HEK293 (cell line): Measurements from ENCODE around the gene ACOT2.
"Not testable (repeated sequence)": the region's sequence is repeated elsewhere in the genome, so short reads cannot be mapped to it uniquely, and the experiment has no call there.

ENCODE experiments used
- CTCF ChIA-PET: fragments of 350-600 bp; formaldehyde crosslinking; extraction: SDS; loops from one replicate; lab custom pipeline; 2021; ENCODE audit warnings: antibody characterized with exemption; lab: Yijun Ruan, JAX
- POLR2A ChIA-PET: fragments of 300-600 bp; formaldehyde crosslinking; extraction: SDS; loops from one replicate; lab custom pipeline; 2020; ENCODE audit warnings: antibody characterized with exemption, inconsistent platforms; lab: Yijun Ruan, JAX
- H3K27ac ChIP-seq: fragments of 200-500 bp; sonication (Bioruptor generic); 2 replicates; pipeline ENCODE4 v1.5.1; 2014; ENCODE audit warnings: low read depth, low read length, control low read depth, inconsistent platforms; ENCODE audit errors: extremely low read depth
- H3K36me3 ChIP-seq, 2 experiments: fragments of 200-500 bp in 1 of 2; sonication (Bioruptor generic) in 1 of 2; 1 replicate in 1 of 2; 2 replicates in 1 of 2; pipeline ENCODE4 v1.5.1; 2014 to 2017; ENCODE audit warnings: inconsistent platforms in 2 of 2, low read length in 2 of 2; ENCODE audit not compliant: control insufficient read depth in 2 of 2, insufficient read depth in 1 of 2
- H3K4me1 ChIP-seq: fragments of 200-500 bp; sonication (Bioruptor generic); 2 replicates; pipeline ENCODE4 v1.5.1; 2014; ENCODE audit warnings: mild to moderate bottlenecking, low read length, inconsistent platforms; ENCODE audit not compliant: control insufficient read depth, insufficient read depth
- H3K4me3 ChIP-seq: 2 replicates; pipeline ENCODE4 v1.5.1; 2011; ENCODE audit warnings: low read depth, mild to moderate bottlenecking, control low read depth, low read length, moderate library complexity
- H3K9me3 ChIP-seq: fragments of 200-500 bp; sonication (Bioruptor generic); 2 replicates; pipeline ENCODE4 v1.5.1; 2014; ENCODE audit warnings: low read depth, low read length, inconsistent platforms; ENCODE audit not compliant: control insufficient read depth, insufficient read depth
- KLF1 ChIP-seq: fragments of 450-650 bp; formaldehyde crosslinking; IDR thresholded peaks from 2 replicates; pipeline ENCODE4 v1.5.1; 2016; ENCODE audit warnings: missing biosample characterization, missing genetic modification characterization
- MYNN ChIP-seq: fragments of 450-650 bp; formaldehyde crosslinking; IDR thresholded peaks from 2 replicates; pipeline ENCODE4 v1.5.1; 2016; ENCODE audit warnings: missing biosample characterization, missing genetic modification characterization, borderline replicate concordance
- PRDM4 ChIP-seq: fragments of 450-650 bp; formaldehyde crosslinking; IDR thresholded peaks from 2 replicates; pipeline ENCODE4 v1.5.1; 2017; ENCODE audit warnings: missing biosample characterization, missing genetic modification characterization
- SCRT1 ChIP-seq: fragments of 450-650 bp; formaldehyde crosslinking; IDR thresholded peaks from 2 replicates; pipeline ENCODE4 v1.5.1; 2016; ENCODE audit warnings: missing biosample characterization, missing genetic modification characterization, borderline replicate concordance
- SCRT2 ChIP-seq: fragments of 450-650 bp; formaldehyde crosslinking; IDR thresholded peaks from 2 replicates; pipeline ENCODE4 v1.5.1; 2016; ENCODE audit warnings: missing biosample characterization, missing genetic modification characterization
- ZEB2 ChIP-seq: fragments of 450-650 bp; formaldehyde crosslinking; IDR thresholded peaks from 2 replicates; pipeline ENCODE4 v1.5.1; 2016; ENCODE audit warnings: missing biosample characterization, missing genetic modification characterization
- ZNF121 ChIP-seq: fragments of 450-650 bp; formaldehyde crosslinking; IDR thresholded peaks from 2 replicates; pipeline ENCODE4 v1.5.1; 2016; ENCODE audit warnings: missing biosample characterization, missing genetic modification characterization
- ZNF23 ChIP-seq: fragments of 450-650 bp; formaldehyde crosslinking; IDR thresholded peaks from 2 replicates; pipeline ENCODE4 v1.5.1; 2016; ENCODE audit warnings: missing biosample characterization, missing genetic modification characterization, borderline replicate concordance
- ZNF311 ChIP-seq: fragments of 450-650 bp; formaldehyde crosslinking; IDR thresholded peaks from 2 replicates; pipeline ENCODE4 v1.5.1; 2017; ENCODE audit warnings: missing biosample characterization, missing genetic modification characterization, borderline replicate concordance
- ZNF473 ChIP-seq: fragments of 450-650 bp; formaldehyde crosslinking; IDR thresholded peaks from 2 replicates; pipeline ENCODE4 v1.5.1; 2017; ENCODE audit warnings: missing biosample characterization, missing genetic modification characterization
- ZNF529 ChIP-seq: fragments of 450-650 bp; formaldehyde crosslinking; IDR thresholded peaks from 2 replicates; pipeline ENCODE4 v1.5.1; 2017; ENCODE audit warnings: missing genetic modification characterization, missing biosample characterization; ENCODE audit not compliant: insufficient replicate concordance
- ZNF623 ChIP-seq: fragments of 450-650 bp; formaldehyde crosslinking; IDR thresholded peaks from 2 replicates; pipeline ENCODE4 v1.5.1; 2016; ENCODE audit warnings: missing biosample characterization, missing genetic modification characterization
- ZNF776 ChIP-seq: fragments of 450-650 bp; formaldehyde crosslinking; IDR thresholded peaks from 2 replicates; pipeline ENCODE4 v1.5.0; 2017; ENCODE audit warnings: missing biosample characterization, missing genetic modification characterization, borderline replicate concordance
- ZNF791 ChIP-seq: fragments of 450-650 bp; formaldehyde crosslinking; IDR thresholded peaks from 2 replicates; pipeline ENCODE4 v1.5.1; 2016; ENCODE audit warnings: missing biosample characterization, missing genetic modification characterization
- TF ChIP-seq, protein P1 (sequence below): fragments of 450-650 bp; formaldehyde crosslinking; IDR thresholded peaks from 2 replicates; pipeline ENCODE4 v1.5.1; 2016; ENCODE audit warnings: missing biosample characterization, missing genetic modification characterization
- TF ChIP-seq, protein P2 (sequence below): fragments of 450-650 bp; formaldehyde crosslinking; IDR thresholded peaks from 2 replicates; pipeline ENCODE4 v1.5.0; 2017; ENCODE audit warnings: missing biosample characterization, missing genetic modification characterization, borderline replicate concordance

ACOT2 gene

GRCh38 chr14:73567358-73567757 lies 1.7 kb upstream of the ACOT2 start:
- Histone ChIP-seq H3K9me3 (no peaks in the 10 kb centered on the region), H3K27ac (no peak overlapping the region), H3K4me1 (peaks cover 3% of the 10 kb centered on the region; the same call in 1 of the 2 replicates), H3K36me3 (peaks cover 0 to 3% of the 10 kb centered on the region in 2 experiments; a peak in 2 of 3 replicates), H3K4me3 (no peak overlapping the region)
- CTCF ChIA-PET: interaction anchor here (0.7 kb wide), 1 partner anchor 231 kb away, joined by 3 read pairs; no protein-coding TSS in a partner anchor
- POLR2A ChIA-PET: interaction anchor here (1.6 kb wide), 1 partner anchor 22 kb away, joined by 5 read pairs; no protein-coding TSS in a partner anchor
- TF ChIP-seq, protein P1, sequence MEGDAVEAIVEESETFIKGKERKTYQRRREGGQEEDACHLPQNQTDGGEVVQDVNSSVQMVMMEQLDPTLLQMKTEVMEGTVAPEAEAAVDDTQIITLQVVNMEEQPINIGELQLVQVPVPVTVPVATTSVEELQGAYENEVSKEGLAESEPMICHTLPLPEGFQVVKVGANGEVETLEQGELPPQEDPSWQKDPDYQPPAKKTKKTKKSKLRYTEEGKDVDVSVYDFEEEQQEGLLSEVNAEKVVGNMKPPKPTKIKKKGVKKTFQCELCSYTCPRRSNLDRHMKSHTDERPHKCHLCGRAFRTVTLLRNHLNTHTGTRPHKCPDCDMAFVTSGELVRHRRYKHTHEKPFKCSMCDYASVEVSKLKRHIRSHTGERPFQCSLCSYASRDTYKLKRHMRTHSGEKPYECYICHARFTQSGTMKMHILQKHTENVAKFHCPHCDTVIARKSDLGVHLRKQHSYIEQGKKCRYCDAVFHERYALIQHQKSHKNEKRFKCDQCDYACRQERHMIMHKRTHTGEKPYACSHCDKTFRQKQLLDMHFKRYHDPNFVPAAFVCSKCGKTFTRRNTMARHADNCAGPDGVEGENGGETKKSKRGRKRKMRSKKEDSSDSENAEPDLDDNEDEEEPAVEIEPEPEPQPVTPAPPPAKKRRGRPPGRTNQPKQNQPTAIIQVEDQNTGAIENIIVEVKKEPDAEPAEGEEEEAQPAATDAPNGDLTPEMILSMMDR (tag by site-specific recombination): no peak
- TF ChIP-seq MYNN: no peak
- no peak for TF ChIP-seq ZNF23
- TF ChIP-seq ZEB2 (tag by site-specific recombination): no peak
- no peak for TF ChIP-seq KLF1 (tag by site-specific recombination)
- TF ChIP-seq ZNF776 (tag by site-specific recombination): no peak
- no peak for TF ChIP-seq ZNF311

- H3K4me3 ChIP-seq: no peak overlapping the region; the same call in 1 of the 2 replicates
Observed at GRCh38 chr14:73567951-73568885, 795 bp upstream of the ACOT2 start.

GRCh38 chr14:73568886-73569184 lies 178 bp upstream of the ACOT2 start:
- not testable (repeated sequence) for H3K4me1 ChIP-seq
- TF ChIP-seq PRDM4: 0 out of 2 replicates have a peak, but pooled peaks have one; percentile 13
- TF ChIP-seq, all 188 proteins: peak for 1; not testable (repeated sequence) for 187
- CTCF ChIA-PET: interaction anchor here (0.6 to 2.5 kb wide), 4 partner anchors 48 to 175 kb away, joined by 3 to 11 read pairs (median 3); no protein-coding TSS in a partner anchor
- POLR2A ChIA-PET: interaction anchor here (0.6 to 1.6 kb wide), 5 partner anchors 21 to 78 kb away, joined by 3 to 6 read pairs (median 3); partner anchors contain the start of gene ACOT6
- not testable (repeated sequence) for H3K36me3 ChIP-seq, H3K9me3 ChIP-seq
- Histone ChIP-seq H3K27ac (peak overlapping the region; percentile 73), H3K4me3 (peak overlapping the region; percentile 46)

More at GRCh38 chr14:73567951-73568885, 795 bp upstream of the ACOT2 start:
- ChIA-PET POLR2A (interaction anchor here (0.6 to 1.6 kb wide), 5 partner anchors 21 to 78 kb away, joined by 3 to 6 read pairs (median 3); partner anchors contain the start of gene ACOT6), CTCF (interaction anchor here (0.6 to 2.5 kb wide), 5 partner anchors 47 to 176 kb away, joined by 3 to 11 read pairs (median 3); no protein-coding TSS in a partner anchor)
- peaks cover 3% of the 10 kb centered on the region; the same call in 1 of the 2 replicates for H3K4me1 ChIP-seq
- TF ChIP-seq SCRT1 (tag by site-specific recombination): no peak
- TF ChIP-seq, protein P2, sequence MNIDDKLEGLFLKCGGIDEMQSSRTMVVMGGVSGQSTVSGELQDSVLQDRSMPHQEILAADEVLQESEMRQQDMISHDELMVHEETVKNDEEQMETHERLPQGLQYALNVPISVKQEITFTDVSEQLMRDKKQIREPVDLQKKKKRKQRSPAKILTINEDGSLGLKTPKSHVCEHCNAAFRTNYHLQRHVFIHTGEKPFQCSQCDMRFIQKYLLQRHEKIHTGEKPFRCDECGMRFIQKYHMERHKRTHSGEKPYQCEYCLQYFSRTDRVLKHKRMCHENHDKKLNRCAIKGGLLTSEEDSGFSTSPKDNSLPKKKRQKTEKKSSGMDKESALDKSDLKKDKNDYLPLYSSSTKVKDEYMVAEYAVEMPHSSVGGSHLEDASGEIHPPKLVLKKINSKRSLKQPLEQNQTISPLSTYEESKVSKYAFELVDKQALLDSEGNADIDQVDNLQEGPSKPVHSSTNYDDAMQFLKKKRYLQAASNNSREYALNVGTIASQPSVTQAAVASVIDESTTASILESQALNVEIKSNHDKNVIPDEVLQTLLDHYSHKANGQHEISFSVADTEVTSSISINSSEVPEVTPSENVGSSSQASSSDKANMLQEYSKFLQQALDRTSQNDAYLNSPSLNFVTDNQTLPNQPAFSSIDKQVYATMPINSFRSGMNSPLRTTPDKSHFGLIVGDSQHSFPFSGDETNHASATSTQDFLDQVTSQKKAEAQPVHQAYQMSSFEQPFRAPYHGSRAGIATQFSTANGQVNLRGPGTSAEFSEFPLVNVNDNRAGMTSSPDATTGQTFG (tag by site-specific recombination): no peak
- TF ChIP-seq ZNF791 (tag by site-specific recombination): no peak
- TF ChIP-seq ZNF473: no peak
- no peak for TF ChIP-seq SCRT2
- TF ChIP-seq ZNF529: no peak
- no peak for TF ChIP-seq ZNF121 (tag by site-specific recombination)
- TF ChIP-seq ZNF623: no peak
- H3K27ac ChIP-seq: peak overlapping the region; percentile 73
- H3K36me3 ChIP-seq: peaks cover 0 to 4% of the 10 kb centered on the region in 2 experiments; a peak in 2 of 3 replicates
- no peaks in the 10 kb centered on the region for H3K9me3 ChIP-seq
